ENCODE results near the gene KIF3A. TPM values are rescaled to one million over a fixed set of nuclear protein-coding genes. Genes with fewer than 3 reads are reported as not detected.

The KIF3A gene
- total and polyA plus RNA-seq, 2 of the 8 experiments (the other 6 are each of a cell fraction or from before 2014, with no cell fraction given): 3.1 to 13.1 TPM

DNA sequence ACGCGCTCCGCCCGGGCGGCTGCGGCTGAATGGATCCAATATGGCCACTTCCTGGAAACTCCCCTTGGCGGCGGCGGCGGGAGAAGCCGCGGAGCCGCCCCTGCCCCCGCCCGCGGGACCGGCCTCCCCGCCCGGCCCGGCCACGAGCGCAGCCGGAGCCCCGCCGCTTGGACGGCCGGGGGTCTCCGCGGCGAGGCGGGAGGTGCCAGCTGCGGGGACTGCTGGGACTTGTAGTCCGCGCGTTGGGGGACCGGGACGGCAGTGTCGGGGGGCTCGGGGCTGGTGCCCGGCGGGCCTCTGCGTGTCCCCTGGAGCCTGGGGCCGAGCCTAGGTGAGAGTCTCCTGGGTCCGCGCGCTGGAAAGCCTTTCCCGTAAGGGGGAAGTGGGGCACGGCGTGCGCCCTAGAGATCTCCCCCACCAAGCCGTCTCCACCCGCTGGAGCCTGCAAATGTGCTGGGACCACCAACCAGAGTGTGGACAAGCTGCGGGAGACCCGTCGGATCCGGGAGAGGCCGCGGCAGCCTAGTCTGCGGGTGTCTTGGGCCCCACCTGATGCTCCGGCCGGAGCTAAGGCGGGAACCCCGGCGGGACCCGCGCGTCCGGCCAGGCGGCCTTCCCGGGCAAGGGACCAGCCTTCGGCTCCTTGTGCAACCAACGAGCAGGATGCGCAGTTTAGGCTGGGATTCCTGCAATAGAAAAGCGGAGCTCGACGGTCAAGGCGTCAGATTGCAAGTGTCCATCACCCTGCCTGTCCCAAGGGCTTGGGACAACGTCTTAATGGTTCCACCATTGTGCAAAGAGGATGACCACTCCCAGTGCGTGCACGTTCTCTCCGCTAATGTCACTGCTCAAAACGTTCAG lies 40.1 kb upstream of the KIF3A start, which contains the start of gene SEPTIN8 (continued):
- no peak for TF ChIP-seq TAF7 (optimal IDR thresholded peaks at IDR 0.05; ENCODE audit: borderline replicate concordance, low read depth, low read length)
- TF ChIP-seq FOSL1 (IDR thresholded peaks at IDR 0.05; ENCODE audit: insufficient read depth, low read depth, low read length): no peak
- TF ChIP-seq TAF1 (IDR thresholded peaks at IDR 0.05; ENCODE audit: low read depth, low read length): 0 out of 2 replicates have a peak, but pooled peaks have one; percentile 36
- peak; percentile 35; the same call in 1 of the 2 replicates for TF ChIP-seq PHF8 (conservative IDR thresholded peaks at IDR 0.05; ENCODE audit: low read depth, low read length)
- TF ChIP-seq, protein P1, sequence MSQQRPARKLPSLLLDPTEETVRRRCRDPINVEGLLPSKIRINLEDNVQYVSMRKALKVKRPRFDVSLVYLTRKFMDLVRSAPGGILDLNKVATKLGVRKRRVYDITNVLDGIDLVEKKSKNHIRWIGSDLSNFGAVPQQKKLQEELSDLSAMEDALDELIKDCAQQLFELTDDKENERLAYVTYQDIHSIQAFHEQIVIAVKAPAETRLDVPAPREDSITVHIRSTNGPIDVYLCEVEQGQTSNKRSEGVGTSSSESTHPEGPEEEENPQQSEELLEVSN (IDR thresholded peaks at IDR 0.05): peak; percentile 82
- peak; percentile 29; the same call in 1 of the 2 replicates for TF ChIP-seq SIX5 (IDR thresholded peaks at IDR 0.05; ENCODE audit: low read depth, low read length)
- no peak for TF ChIP-seq SAP30 (IDR thresholded peaks at IDR 0.05; ENCODE audit: insufficient read depth, insufficient replicate concordance, low read length)
- TF ChIP-seq YY1 (IDR thresholded peaks at IDR 0.05; ENCODE audit: low read depth, low read length): peak; percentile 64; the same call in 1 of the 2 replicates
- TF ChIP-seq EGR1 (IDR thresholded peaks at IDR 0.05; ENCODE audit: borderline replicate concordance, low read depth, low read length): no peak
- TF ChIP-seq SRF (IDR thresholded peaks at IDR 0.05; ENCODE audit: low read depth, low read length): no peak
- 0 out of 2 replicates have a peak, but pooled peaks have one; percentile 39 for TF ChIP-seq SP4 (IDR thresholded peaks at IDR 0.05; ENCODE audit: low read length)
- TF ChIP-seq TBP (IDR thresholded peaks at IDR 0.05; ENCODE audit: low read depth, low read length): no peak
- TF ChIP-seq, protein P2, sequence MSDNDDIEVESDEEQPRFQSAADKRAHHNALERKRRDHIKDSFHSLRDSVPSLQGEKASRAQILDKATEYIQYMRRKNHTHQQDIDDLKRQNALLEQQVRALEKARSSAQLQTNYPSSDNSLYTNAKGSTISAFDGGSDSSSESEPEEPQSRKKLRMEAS (IDR thresholded peaks at IDR 0.05): peak; percentile 59; the same call in 1 of the 2 replicates
